Measurements from ENCODE around the gene PHKA2.

Gene PHKA2

GRCh38 chrX:18933617-18934016, 50.3 kb downstream of the PHKA2 start:
- DNase-seq (ENCODE audit: low spot score) = no peak

DNA sequence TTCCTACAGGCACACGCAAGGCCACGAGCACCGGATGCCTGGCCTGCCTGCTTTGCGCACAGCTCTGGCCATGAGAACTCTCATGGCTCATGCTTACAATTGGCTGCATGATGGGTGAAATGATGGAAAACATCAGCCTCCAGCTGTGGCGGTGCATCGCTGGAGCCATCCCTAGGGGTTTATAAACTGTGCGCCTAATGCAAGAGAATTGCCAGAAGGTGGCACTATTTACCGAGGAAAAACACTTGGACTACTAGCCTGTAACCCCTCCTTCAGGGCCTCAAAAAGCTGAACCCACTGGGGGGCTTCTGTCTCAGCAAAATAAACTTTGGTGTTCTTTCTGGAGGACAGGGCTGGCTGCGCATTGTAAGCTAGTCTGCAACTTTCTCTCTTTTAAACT, 51.9 kb downstream of the PHKA2 start:
- DNase-seq (ENCODE audit: low spot score) = peak; percentile 31

- no peak for DNase-seq (ENCODE audit: low spot score)
Observed at GRCh38 chrX:18929775-18930174, 54.1 kb downstream of the PHKA2 start.

- no peak for DNase-seq (ENCODE audit: low spot score)
Observed at GRCh38 chrX:18927558-18927957, 56.4 kb downstream of the PHKA2 start.

- no peak for DNase-seq (ENCODE audit: low spot score)
Observed at GRCh38 chrX:18924507-18925088, 59.3 kb downstream of the PHKA2 start.

DNA sequence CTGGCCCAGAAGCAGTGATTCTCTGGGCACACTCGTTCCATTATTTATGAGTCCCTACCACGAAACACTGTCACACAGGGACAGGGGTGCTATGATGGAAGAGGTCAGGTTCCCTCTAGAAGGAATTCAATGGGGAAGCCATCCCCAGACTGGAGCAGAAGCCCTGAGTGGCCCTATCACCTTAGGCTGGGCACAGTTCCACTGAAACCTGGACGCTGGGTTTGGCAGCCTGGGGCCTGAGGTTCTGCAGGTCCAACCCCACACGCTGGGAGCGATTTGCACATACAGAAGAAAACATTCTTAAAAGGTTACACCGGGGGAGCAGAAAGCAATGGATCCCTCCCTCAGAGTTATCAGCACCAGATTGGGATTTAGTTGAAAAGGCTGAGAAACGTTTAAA, 63.3 kb downstream of the PHKA2 start:
- no peak for DNase-seq (ENCODE audit: low spot score)

- DNase-seq (ENCODE audit: low spot score) = no peak
Observed at GRCh38 chrX:18920079-18920478, 63.8 kb downstream of the PHKA2 start.

DNA sequence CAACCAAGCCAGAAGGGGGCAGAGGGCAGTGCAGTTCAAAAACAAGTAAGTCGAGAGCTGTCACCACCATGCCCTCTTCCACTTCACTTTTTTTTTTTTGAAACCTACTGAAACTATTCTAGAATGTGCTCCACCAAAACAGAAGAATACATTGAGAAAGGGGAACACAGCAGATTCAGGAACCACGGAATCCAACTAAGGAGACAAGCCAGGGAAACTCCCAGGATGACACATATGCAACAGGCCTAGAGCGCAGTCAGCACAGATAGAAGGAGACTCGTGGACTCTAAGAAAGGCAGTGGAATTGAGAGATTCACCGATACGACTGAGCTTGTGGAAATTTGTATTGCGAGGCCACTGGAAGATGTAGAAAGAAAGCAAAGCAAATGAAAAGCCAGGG, 66.1 kb downstream of the PHKA2 start:
- no peak for DNase-seq (ENCODE audit: low spot score)

GRCh38 chrX:18906286-18906685, 77.6 kb downstream of the PHKA2 start:
- DNase-seq (ENCODE audit: low spot score) = no peak

DNA sequence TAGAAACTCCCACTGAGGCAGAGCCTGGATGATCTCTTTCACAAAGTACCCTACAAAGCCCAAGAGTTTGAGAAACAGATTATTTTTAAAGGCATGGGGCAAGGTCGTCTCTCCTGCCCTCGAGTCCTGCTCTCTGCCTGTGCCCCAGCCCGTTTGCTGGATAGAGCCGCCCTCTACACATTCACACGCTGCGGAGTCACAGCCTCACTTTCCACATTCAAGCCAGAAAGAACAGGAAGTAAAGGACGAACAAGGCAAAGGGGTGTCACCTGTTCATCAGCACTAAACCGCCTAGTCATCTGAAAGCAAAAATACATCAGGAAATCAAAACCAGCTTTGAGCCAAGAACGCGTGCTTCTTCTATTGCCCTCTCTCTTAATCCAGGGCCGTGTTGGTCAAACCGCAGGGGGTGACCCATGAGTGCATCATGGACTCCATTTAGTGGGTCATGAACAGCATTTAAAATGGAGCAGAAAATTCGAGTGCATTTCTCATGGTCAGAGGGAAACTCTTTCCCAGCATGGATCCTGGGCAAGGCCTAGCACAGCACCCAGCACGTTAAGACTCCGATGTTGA, 83.4 kb downstream of the PHKA2 start:
- DNase-seq (ENCODE audit: low spot score) = no peak

GRCh38 chrX:18899796-18900380, 84.0 kb downstream of the PHKA2 start:
- DNase-seq (ENCODE audit: low spot score) = peak; percentile 52

- DNase-seq (ENCODE audit: low spot score) = no peak
Observed at GRCh38 chrX:18898492-18898891, 85.4 kb downstream of the PHKA2 start.

- no peak for DNase-seq (ENCODE audit: low spot score)
Observed at GRCh38 chrX:18898091-18898490, 85.8 kb downstream of the PHKA2 start.

DNA sequence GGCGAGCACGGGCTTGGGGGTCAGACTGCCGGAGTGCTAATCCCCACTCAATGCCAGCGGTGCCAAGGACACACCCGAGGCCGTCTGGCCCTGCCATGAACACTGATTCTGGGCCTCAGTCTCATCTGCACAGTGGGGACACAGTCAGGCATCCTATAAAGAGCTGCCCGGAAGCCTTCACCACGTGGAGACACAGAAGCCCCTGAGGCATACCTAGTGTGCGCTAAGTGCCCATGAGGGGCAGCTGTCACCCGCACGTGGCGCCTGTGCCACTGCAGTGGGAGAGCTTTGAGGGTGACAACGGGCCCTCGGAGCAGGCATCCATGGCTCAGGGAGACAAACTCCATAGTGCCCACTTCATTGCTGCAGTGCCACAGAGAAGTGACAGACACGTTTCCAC, 86.3 kb downstream of the PHKA2 start:
- no peak for DNase-seq (ENCODE audit: low spot score)

DNA sequence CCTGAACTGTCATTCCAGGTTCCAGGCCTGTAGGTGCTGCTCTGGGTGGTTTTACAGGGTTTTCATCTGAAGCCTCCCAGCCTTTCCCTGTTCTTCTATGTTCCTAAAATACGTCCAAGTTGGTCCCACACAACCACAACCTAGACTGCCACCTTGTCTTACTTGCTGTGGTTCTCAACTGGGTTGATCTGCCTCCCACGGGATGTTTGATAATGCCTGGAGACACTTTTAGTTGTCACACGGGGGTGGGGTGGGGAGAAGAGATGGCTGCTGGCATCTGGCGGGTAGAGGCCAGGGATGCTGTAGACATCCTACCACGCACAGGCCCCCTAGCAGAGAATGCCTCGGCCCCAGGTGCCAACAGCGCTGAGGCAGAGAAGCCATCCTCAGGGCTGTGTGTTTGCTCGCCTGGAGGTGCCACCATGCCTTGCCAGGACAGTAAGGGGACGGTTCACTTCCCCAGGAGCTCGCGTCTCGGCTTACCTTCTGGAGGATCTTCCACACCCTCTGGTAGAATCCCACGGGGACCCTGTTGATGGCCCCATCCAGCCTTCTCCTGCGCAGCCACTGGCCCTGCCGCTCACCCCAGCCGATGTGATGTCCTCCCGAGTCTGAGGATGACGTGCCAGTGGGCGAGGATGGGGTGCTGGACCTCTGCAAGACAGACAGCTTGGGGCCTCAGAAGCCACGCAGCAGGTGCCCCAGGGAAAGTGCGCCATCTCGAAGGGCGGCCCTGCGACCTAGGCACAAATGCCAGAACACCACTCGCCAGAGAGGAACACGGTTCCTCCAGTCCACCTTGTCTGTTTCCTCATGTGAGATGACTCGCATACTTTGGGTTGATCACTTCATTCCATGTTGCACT, 87.0 kb downstream of the PHKA2 start:
- no peak for DNase-seq (ENCODE audit: low spot score)

GRCh38 chrX:18895189-18895951, 88.5 kb downstream of the PHKA2 start:
- no peak for DNase-seq (ENCODE audit: low spot score)

GRCh38 chrX:18894156-18894555, 89.8 kb downstream of the PHKA2 start:
- no peak for DNase-seq (ENCODE audit: low spot score)

- DNase-seq (ENCODE audit: low spot score) = no peak
Observed at GRCh38 chrX:18893536-18893935, 90.4 kb downstream of the PHKA2 start.

- no peak for DNase-seq (ENCODE audit: low spot score)
Observed at GRCh38 chrX:18892899-18893298, 91.0 kb downstream of the PHKA2 start.

GRCh38 chrX:18891548-18891945, 92.4 kb downstream of the PHKA2 start:
- no peak for DNase-seq (ENCODE audit: low spot score)

DNA sequence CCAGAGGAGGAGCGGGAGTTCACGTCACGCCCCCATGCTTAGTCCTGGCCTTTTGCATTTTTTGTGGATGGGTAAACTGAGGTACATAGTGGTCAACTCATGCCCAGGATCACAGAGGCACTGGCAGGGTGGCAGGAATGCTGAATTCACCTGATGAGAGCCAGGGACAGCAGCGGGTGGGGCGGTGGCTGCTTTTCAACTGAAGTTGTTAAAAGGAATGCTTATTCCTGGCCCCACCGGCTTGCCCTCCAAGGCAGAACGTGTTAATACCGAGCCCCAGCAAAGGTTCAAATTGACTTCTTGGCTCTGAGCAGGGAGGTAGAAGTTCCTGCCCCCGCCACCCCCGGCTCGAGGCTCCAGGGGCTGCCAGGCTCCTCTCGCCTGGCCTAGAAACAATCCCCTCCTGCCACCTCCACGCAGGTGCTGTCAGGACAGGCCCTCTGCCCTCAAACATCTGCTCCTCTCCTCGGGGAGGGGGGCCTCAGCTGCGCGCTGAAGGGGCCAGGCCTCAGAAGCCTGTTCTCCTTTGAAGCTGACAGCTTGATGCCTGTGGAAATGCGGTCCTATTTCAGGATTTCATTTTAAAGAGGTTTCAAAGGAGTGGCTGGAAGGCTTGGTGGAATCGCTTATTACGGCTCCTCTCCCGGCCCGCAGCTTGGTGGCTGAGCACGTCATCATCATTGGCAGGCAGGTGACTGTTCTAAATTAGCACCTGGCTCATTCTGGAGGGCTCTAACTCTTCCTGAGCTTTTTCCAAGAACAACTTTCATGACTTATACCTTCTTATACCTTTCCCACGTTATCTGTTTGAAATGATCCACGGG, 93.0 kb downstream of the PHKA2 start:
- DNase-seq (ENCODE audit: low spot score) = no peak

- DNase-seq (ENCODE audit: low spot score) = no peak
Observed at GRCh38 chrX:18890049-18890381, 93.9 kb downstream of the PHKA2 start.

Data from iPS-NIHi11 (cell line).